ENCODE data around the gene ASPG.

ASPG gene

DNA sequence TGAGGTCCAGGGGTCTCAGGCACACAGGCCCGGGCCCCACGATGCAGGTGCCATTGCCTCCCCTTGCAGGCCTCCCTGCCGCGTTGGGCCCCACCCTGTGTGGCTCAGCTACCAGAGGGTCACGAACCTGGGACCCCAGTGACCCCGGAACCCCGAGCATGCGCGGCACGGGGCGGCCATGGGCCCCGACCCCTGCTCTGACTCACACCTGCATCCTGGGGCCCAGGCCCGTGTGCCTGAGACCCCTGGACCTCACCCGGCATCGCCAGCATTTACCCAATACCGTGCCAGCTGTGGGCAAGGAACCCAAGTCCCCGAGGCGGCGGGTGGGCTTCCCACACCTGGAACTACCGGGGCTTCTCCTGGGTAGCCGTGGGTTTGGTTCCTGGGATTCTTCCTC lies 78.0 kb downstream of the ASPG start:
- no peak for DNase-seq (ENCODE audit: low read depth in 2 of 2)

DNA sequence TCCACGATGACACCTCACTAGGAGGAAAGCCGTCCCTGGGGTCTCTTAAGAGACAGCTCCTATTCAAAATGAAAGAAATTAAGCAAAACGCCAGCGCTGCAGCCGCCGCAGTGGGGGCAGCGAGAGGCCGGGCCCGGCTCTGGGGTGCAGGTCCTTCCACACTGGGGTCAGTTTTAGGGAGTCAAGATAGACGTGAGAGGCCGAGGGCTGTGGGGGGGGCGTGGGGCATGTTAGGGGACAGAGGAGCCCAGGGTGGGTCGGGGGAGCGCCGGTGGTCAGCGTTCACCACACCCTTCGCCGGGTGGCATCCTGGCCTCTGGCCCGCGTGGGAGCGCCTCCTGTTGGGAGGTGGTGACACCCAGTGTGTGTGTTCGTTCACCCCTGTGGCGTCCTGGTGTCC lies 78.5 kb downstream of the ASPG start:
- DNase-seq (ENCODE audit: low read depth in 2 of 2): no peak

DNA sequence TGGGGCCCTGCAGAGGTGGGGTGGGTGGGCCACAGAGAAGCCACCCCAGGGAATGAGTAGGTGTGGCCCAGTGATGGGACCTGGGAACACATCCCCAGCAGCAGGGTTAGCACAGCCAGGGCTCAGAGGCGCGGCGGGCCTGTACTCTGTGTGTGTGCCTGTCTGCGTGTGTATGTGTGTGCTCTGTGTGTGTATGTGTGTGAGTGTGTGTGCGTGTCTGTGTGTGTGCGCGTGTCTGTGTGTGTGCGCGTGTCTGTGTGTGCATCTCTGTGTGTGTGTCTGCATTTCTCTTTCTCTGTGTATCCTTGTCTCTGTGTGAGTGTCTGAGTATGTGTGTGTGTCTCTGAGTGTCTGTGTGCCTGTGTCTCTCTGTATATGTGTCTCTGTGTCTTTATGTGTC lies 79.0 kb downstream of the ASPG start:
- DNase-seq (ENCODE audit: low read depth in 2 of 2): no peak

All from stimulated activated CD8-positive, alpha-beta memory T cell treated with anti-CD3 and anti-CD28 coated beads, Interleukin-2, amount 100 ng/mL, for 48 hours (primary cell).